Measurements from ENCODE around the gene RABGAP1L. TPM values are rescaled to one million over a fixed set of nuclear protein-coding genes. Genes with fewer than 3 reads are reported as not detected.
A peak's percentile ranks its signal among the peaks of the same experiment; 100 is the strongest.

The RABGAP1L gene
- total RNA-seq, 1 experiment from 2014 or later = 76.9 TPM

GRCh38 chr1:174964261-174964971 is 805.1 kb downstream of the RABGAP1L start:
- Mint-ChIP-seq H3K36me3 (peaks cover 30% of the 10 kb centered on the region), H3K27ac (peak overlapping the region; percentile 55), H3K27me3 (ENCODE audit: low read depth) (no peaks in the 10 kb centered on the region), H3K9me3 (no peaks in the 10 kb centered on the region), H3K4me3 (no peak overlapping the region), H3K4me1 (peaks cover 28% of the 10 kb centered on the region)
- TF ChIP-seq SMAD4 (CRISPR knock-in tag; IDR thresholded peaks at IDR 0.05) (no peak), ELF4 (CRISPR knock-in tag; IDR thresholded peaks at IDR 0.05; ENCODE audit: low read depth) (no peak), ZNF219 (CRISPR knock-in tag; IDR thresholded peaks at IDR 0.05; ENCODE audit: borderline replicate concordance) (no peak), STAT6 (CRISPR knock-in tag; conservative IDR thresholded peaks at IDR 0.05; ENCODE audit: low read depth) (no peak), TEAD4 (CRISPR knock-in tag; IDR thresholded peaks at IDR 0.05) (no peak), PRRX2 (CRISPR knock-in tag; IDR thresholded peaks at IDR 0.05) (no peak)
- ATAC-seq (no peak), DNase-seq (ENCODE audit: low spot score) (no peak)
- POLR2A ChIA-PET = no interaction called here
- CTCF ChIA-PET = interaction anchor here (1.5 kb wide), 1 partner anchor 22 kb away, joined by 3 read pairs; no protein-coding TSS in a partner anchor

- CTCF ChIA-PET = interaction anchor here (1.5 to 1.7 kb wide), 2 partner anchors 18 to 21 kb away, joined by 3 to 6 read pairs; no protein-coding TSS in a partner anchor
- no peaks in the 10 kb centered on the region for H3K9me3 Mint-ChIP-seq
- H3K27ac Mint-ChIP-seq = peak overlapping the region; percentile 20; the same call in 1 of the 2 replicates
- no peak for TF ChIP-seq IRF1 (CRISPR knock-in tag; IDR thresholded peaks at IDR 0.05)
- TF ChIP-seq FOXP4 (CRISPR knock-in tag; IDR thresholded peaks at IDR 0.05) = no peak
- no peak for TF ChIP-seq NFATC4 (CRISPR knock-in tag; IDR thresholded peaks at IDR 0.05)
- TF ChIP-seq ZBTB21 (CRISPR knock-in tag; IDR thresholded peaks at IDR 0.05; ENCODE audit: borderline replicate concordance) = no peak
- no peak for TF ChIP-seq NFYB (CRISPR knock-in tag; conservative IDR thresholded peaks at IDR 0.05; ENCODE audit: low read depth)
- TF ChIP-seq IRF2 (CRISPR knock-in tag; IDR thresholded peaks at IDR 0.05; ENCODE audit: borderline replicate concordance, low read depth) = no peak
- no peak for TF ChIP-seq RELA (CRISPR knock-in tag; IDR thresholded peaks at IDR 0.05; ENCODE audit: borderline replicate concordance)
- no peak for TF ChIP-seq ZNF416 (CRISPR knock-in tag; IDR thresholded peaks at IDR 0.05)
- no peak for TF ChIP-seq ZNF232 (CRISPR knock-in tag; IDR thresholded peaks at IDR 0.05)
- TF ChIP-seq ESRRA (CRISPR knock-in tag; IDR thresholded peaks at IDR 0.05; ENCODE audit: borderline replicate concordance) = no peak
- TF ChIP-seq MAX (CRISPR knock-in tag; IDR thresholded peaks at IDR 0.05) = no peak
- no peak for TF ChIP-seq FOXJ3 (CRISPR knock-in tag; IDR thresholded peaks at IDR 0.05; ENCODE audit: borderline replicate concordance)
- TF ChIP-seq ZNF671 (CRISPR knock-in tag; IDR thresholded peaks at IDR 0.05) = no peak
- H3K27me3 Mint-ChIP-seq (ENCODE audit: low read depth) = no peaks in the 10 kb centered on the region
- no peak for DNase-seq (ENCODE audit: low spot score)
- POLR2A ChIA-PET = interaction anchor here (1.0 kb wide), 1 partner anchor 35 kb away, joined by 3 read pairs; the partner anchor contains the start of gene CACYBP
- no peak overlapping the region for H3K4me3 Mint-ChIP-seq
- peaks cover 30% of the 10 kb centered on the region for H3K36me3 Mint-ChIP-seq
- no peak for ATAC-seq
- peaks cover 23% of the 10 kb centered on the region for H3K4me1 Mint-ChIP-seq
Observed at GRCh38 chr1:174964972-174965361, 805.6 kb downstream of the RABGAP1L start.
